AG04450 (cell line): ENCODE results near the gene TCERG1L. TPM values are rescaled to one million over a fixed set of nuclear protein-coding genes. Genes with fewer than 3 reads are reported as not detected.

Experiments used
- CTCF ChIA-PET: fragments of 300-600, 350-600 bp; formaldehyde crosslinking; extraction: SDS; loops from one replicate; lab custom pipeline; 2022; ENCODE audit warnings: antibody characterized with exemption, inconsistent platforms; lab: Charles Lee
- POLR2A ChIA-PET: fragments of 350-600 bp; formaldehyde crosslinking; extraction: SDS; loops from one replicate; lab custom pipeline; 2021; ENCODE audit warnings: antibody characterized with exemption, inconsistent platforms; lab: Yijun Ruan, JAX
- DNase-seq: peaks from one replicate; pipeline ENCODE4 v3.0.0-alpha.2; 2011; ENCODE audit warnings: low read depth, low spot score
- H3K27ac ChIP-seq: one replicate; pipeline ENCODE4 v1.5.1; 2012; ENCODE audit warnings: low read depth, low read length, control low read depth
- H3K27me3 ChIP-seq: one replicate; pipeline ENCODE4 v1.6.0; 2012; ENCODE audit warnings: low read length; ENCODE audit not compliant: control insufficient read depth, insufficient read depth
- H3K4me3 ChIP-seq: 2 replicates; pipeline ENCODE4 v1.5.1; 2011; ENCODE audit warnings: mild to moderate bottlenecking, low read depth, low read length, control low read depth
- H3K9me3 ChIP-seq: 2 replicates; pipeline ENCODE4 v1.5.1; 2012; ENCODE audit warnings: low read length; ENCODE audit not compliant: control insufficient read depth, insufficient read depth
- polyA plus RNA-seq: library from polyadenylated mRNA; depleted of rRNA; stranded (reverse); fragments of >200 nt; gene quantifications from 2 replicates; pipeline ENCODE4 v1.2.3, GENCODE V29; 2011
- TF ChIP-seq, protein P1 (sequence below): IDR thresholded peaks from 2 replicates; pipeline ENCODE4 v1.5.1; 2011; ENCODE audit warnings: low read depth, low read length, control low read depth, inconsistent platforms

Gene TCERG1L
- polyA plus RNA-seq, 1 experiment, result not detected

DNA sequence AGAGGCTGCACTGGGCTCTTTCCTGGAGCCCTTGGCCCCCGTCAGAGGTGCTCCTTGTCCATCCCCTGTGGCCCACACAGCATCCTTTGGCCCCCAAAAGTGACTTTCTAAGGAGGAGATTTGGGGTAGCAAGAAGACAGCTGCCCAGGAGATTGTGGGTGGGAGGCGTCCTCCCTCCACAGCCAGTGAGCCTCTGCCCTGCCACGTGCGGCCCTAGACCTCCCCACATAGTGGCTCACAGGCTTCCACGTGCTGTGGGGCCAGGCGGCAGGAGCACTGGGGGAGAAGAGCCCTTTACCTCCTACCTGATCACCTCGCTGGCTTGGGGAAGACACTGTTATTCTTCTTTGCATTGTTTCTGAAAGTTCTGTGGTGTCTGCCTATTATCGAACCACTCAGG, 178.8 kb downstream of the TCERG1L start:
- Histone ChIP-seq H3K9me3 (peaks cover 76% of the 10 kb centered on the region), H3K4me3 (no peak overlapping the region), H3K27ac (no peak overlapping the region), H3K27me3 (no peaks in the 10 kb centered on the region)
- DNase-seq, result no peak
- CTCF ChIA-PET, result no interaction called here
- TF ChIP-seq, protein P1, sequence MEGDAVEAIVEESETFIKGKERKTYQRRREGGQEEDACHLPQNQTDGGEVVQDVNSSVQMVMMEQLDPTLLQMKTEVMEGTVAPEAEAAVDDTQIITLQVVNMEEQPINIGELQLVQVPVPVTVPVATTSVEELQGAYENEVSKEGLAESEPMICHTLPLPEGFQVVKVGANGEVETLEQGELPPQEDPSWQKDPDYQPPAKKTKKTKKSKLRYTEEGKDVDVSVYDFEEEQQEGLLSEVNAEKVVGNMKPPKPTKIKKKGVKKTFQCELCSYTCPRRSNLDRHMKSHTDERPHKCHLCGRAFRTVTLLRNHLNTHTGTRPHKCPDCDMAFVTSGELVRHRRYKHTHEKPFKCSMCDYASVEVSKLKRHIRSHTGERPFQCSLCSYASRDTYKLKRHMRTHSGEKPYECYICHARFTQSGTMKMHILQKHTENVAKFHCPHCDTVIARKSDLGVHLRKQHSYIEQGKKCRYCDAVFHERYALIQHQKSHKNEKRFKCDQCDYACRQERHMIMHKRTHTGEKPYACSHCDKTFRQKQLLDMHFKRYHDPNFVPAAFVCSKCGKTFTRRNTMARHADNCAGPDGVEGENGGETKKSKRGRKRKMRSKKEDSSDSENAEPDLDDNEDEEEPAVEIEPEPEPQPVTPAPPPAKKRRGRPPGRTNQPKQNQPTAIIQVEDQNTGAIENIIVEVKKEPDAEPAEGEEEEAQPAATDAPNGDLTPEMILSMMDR, result no peak
- POLR2A ChIA-PET, result no interaction called here

GRCh38 chr10:131131726-131132591, 179.6 kb downstream of the TCERG1L start:
- TF ChIP-seq, protein P1, result no peak
- ChIA-PET CTCF (no interaction called here), POLR2A (no interaction called here)
- Histone ChIP-seq H3K27me3 (no peaks in the 10 kb centered on the region), H3K4me3 (no peak overlapping the region), H3K27ac (no peak overlapping the region), H3K9me3 (peaks cover 78% of the 10 kb centered on the region)
- no peak for DNase-seq

GRCh38 chr10:131130025-131130424, 181.5 kb downstream of the TCERG1L start:
- POLR2A ChIA-PET, result no interaction called here
- TF ChIP-seq, protein P1, result no peak
- Histone ChIP-seq H3K27ac (no peak overlapping the region), H3K27me3 (no peaks in the 10 kb centered on the region), H3K9me3 (peaks cover 76% of the 10 kb centered on the region), H3K4me3 (no peak overlapping the region)
- CTCF ChIA-PET, result no interaction called here
- DNase-seq, result no peak

DNA sequence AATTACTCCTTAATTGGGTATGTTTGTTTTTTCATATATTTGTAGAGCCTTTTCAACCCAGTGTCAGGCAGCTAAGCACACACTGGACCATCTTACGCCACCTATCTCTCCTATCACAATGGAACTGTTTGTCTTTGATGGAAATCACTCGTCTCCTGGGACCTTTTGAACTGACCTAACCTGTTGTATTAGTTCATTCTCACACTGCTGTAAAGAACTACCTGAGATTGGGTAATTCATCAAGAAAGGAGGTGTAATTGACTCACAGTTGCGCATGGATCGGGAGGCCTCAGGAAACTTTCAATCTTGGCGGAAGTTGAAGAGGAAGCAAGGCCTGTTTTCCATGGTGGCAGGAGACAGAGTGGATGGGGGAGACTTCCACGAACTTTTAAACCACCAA, 182.0 kb downstream of the TCERG1L start:
- no peak overlapping the region for H3K27ac ChIP-seq
- DNase-seq, result no peak
- H3K27me3 ChIP-seq, result no peaks in the 10 kb centered on the region
- H3K9me3 ChIP-seq, result peaks cover 74% of the 10 kb centered on the region
- TF ChIP-seq, protein P1, result no peak
- ChIA-PET CTCF (no interaction called here), POLR2A (no interaction called here)
- no peak overlapping the region for H3K4me3 ChIP-seq

GRCh38 chr10:131128731-131129130, 182.8 kb downstream of the TCERG1L start:
- TF ChIP-seq, protein P1, result no peak
- Histone ChIP-seq H3K9me3 (peaks cover 76% of the 10 kb centered on the region), H3K27ac (no peak overlapping the region), H3K27me3 (no peaks in the 10 kb centered on the region), H3K4me3 (no peak overlapping the region)
- POLR2A ChIA-PET, result no interaction called here
- DNase-seq, result no peak
- CTCF ChIA-PET, result no interaction called here
